Activated CD4-positive, CD25-positive, alpha-beta regulatory T cell treated with anti-CD3 and anti-CD28 coated beads, Interleukin-2, amount 50 U/mL, for 16 hours (primary cell): ENCODE results near the gene CASK.

ENCODE experiments used
- DNase-seq: peaks from one replicate; pipeline ENCODE4 v3.0.0-alpha.2; 2020; ENCODE audit warnings: low read depth, low spot score

CASK gene

GRCh38 chrX:41827886-41828285 lies 95.5 kb downstream of the CASK start:
- DNase-seq, result no peak

GRCh38 chrX:41825796-41826195 lies 97.6 kb downstream of the CASK start:
- no peak for DNase-seq

GRCh38 chrX:41824551-41824950 lies 98.8 kb downstream of the CASK start:
- DNase-seq, result no peak

- no peak for DNase-seq
Observed at GRCh38 chrX:41823402-41823801, 100.0 kb downstream of the CASK start.

GRCh38 chrX:41822892-41823291 lies 100.5 kb downstream of the CASK start:
- DNase-seq, result no peak

GRCh38 chrX:41808047-41808446 lies 115.3 kb downstream of the CASK start:
- DNase-seq, result no peak

- no peak for DNase-seq
Observed at GRCh38 chrX:41802958-41803357, 120.4 kb downstream of the CASK start.

- DNase-seq, result no peak
Observed at GRCh38 chrX:41799661-41800060, 123.7 kb downstream of the CASK start.

GRCh38 chrX:41796577-41796976 lies 126.8 kb downstream of the CASK start:
- no peak for DNase-seq

- no peak for DNase-seq
Observed at GRCh38 chrX:41796046-41796445, 127.3 kb downstream of the CASK start.

GRCh38 chrX:41789374-41789773 lies 134.0 kb downstream of the CASK start:
- DNase-seq, result no peak

- no peak for DNase-seq
Observed at GRCh38 chrX:41785685-41786084, 137.7 kb downstream of the CASK start.

- DNase-seq, result no peak
Observed at GRCh38 chrX:41781500-41781899, 141.9 kb downstream of the CASK start.

- DNase-seq, result no peak
Observed at GRCh38 chrX:41779941-41780340, 143.4 kb downstream of the CASK start.

GRCh38 chrX:41779030-41779564 lies 144.3 kb downstream of the CASK start:
- no peak for DNase-seq

GRCh38 chrX:41761702-41762101 lies 161.7 kb downstream of the CASK start:
- DNase-seq, result no peak

GRCh38 chrX:41761169-41761568 lies 162.2 kb downstream of the CASK start:
- DNase-seq, result no peak

GRCh38 chrX:41759817-41760216 lies 163.5 kb downstream of the CASK start:
- no peak for DNase-seq

GRCh38 chrX:41758401-41758800 lies 165.0 kb downstream of the CASK start:
- DNase-seq, result no peak

GRCh38 chrX:41750716-41751115 lies 172.6 kb downstream of the CASK start:
- no peak for DNase-seq

- no peak for DNase-seq
Observed at GRCh38 chrX:41739871-41740270, 183.5 kb downstream of the CASK start.

- DNase-seq, result no peak
Observed at GRCh38 chrX:41737065-41737464, 186.3 kb downstream of the CASK start.

GRCh38 chrX:41734530-41734929 lies 188.8 kb downstream of the CASK start:
- DNase-seq, result no peak

- DNase-seq, result peak; percentile 0
Observed at GRCh38 chrX:41733939-41734338, 189.4 kb downstream of the CASK start.
